Measurements from ENCODE around the gene COL24A1. TPM values are rescaled to one million over a fixed set of nuclear protein-coding genes. Genes with fewer than 3 reads are reported as not detected.

Gene COL24A1
- total RNA-seq, 1 donor from 2014 or later: 1.1 TPM

- intact Hi-C loops (cut with DNase I): no loop called here
- TF ChIP-seq CTCF (IDR thresholded peaks at IDR 0.05): no peak
- H3K27me3 ChIP-seq (ENCODE audit: low read depth): no peaks in the 10 kb centered on the region
- H3K4me1 ChIP-seq: no peaks in the 10 kb centered on the region
- ATAC-seq (no peak), DNase-seq (no peak)
- H3K36me3 ChIP-seq: no peaks in the 10 kb centered on the region
- no peaks in the 10 kb centered on the region for H3K9me3 ChIP-seq
- H3K27ac ChIP-seq: no peak overlapping the region
- no peak overlapping the region for H3K4me3 ChIP-seq
These were observed 88.3 kb downstream of the COL24A1 start for GRCh38 chr1:86068271-86068721.

- no peaks in the 10 kb centered on the region for H3K9me3 ChIP-seq
- H3K4me3 ChIP-seq: no peak overlapping the region
- H3K36me3 ChIP-seq: no peaks in the 10 kb centered on the region
- H3K27me3 ChIP-seq (ENCODE audit: low read depth): no peaks in the 10 kb centered on the region
- intact Hi-C loops (cut with DNase I): no loop called here
- H3K27ac ChIP-seq: no peak overlapping the region
- no peak for ATAC-seq
- no peak for TF ChIP-seq CTCF (IDR thresholded peaks at IDR 0.05)
- no peaks in the 10 kb centered on the region for H3K4me1 ChIP-seq
- no peak for DNase-seq
These were observed 88.9 kb downstream of the COL24A1 start for GRCh38 chr1:86067626-86068025.

GRCh38 chr1:86064899-86065298, 91.7 kb downstream of the COL24A1 start:
- H3K4me1 ChIP-seq: no peaks in the 10 kb centered on the region
- H3K9me3 ChIP-seq: no peaks in the 10 kb centered on the region
- DNase-seq: no peak
- intact Hi-C loops (cut with DNase I): no loop called here
- no peak overlapping the region for H3K27ac ChIP-seq
- TF ChIP-seq CTCF (IDR thresholded peaks at IDR 0.05): no peak
- H3K27me3 ChIP-seq (ENCODE audit: low read depth): no peaks in the 10 kb centered on the region
- H3K4me3 ChIP-seq: no peak overlapping the region
- no peaks in the 10 kb centered on the region for H3K36me3 ChIP-seq
- no peak for ATAC-seq

GRCh38 chr1:86063721-86064120, 92.9 kb downstream of the COL24A1 start:
- H3K27ac ChIP-seq: no peak overlapping the region
- no peak for TF ChIP-seq CTCF (IDR thresholded peaks at IDR 0.05)
- H3K4me1 ChIP-seq: no peaks in the 10 kb centered on the region
- H3K36me3 ChIP-seq: no peaks in the 10 kb centered on the region
- intact Hi-C loops (cut with DNase I): no loop called here
- ATAC-seq (no peak), DNase-seq (no peak)
- no peaks in the 10 kb centered on the region for H3K27me3 ChIP-seq (ENCODE audit: low read depth)
- H3K9me3 ChIP-seq: no peaks in the 10 kb centered on the region
- H3K4me3 ChIP-seq: no peak overlapping the region

- Histone ChIP-seq H3K4me1 (no peaks in the 10 kb centered on the region), H3K27me3 (ENCODE audit: low read depth) (no peaks in the 10 kb centered on the region), H3K36me3 (no peaks in the 10 kb centered on the region), H3K4me3 (no peak overlapping the region), H3K9me3 (no peaks in the 10 kb centered on the region), H3K27ac (no peak overlapping the region)
- DNase-seq (no peak), ATAC-seq (no peak)
- no peak for TF ChIP-seq CTCF (IDR thresholded peaks at IDR 0.05)
- intact Hi-C loops (cut with DNase I): no loop called here
These were observed 94.1 kb downstream of the COL24A1 start for GRCh38 chr1:86062453-86062852.

- H3K9me3 ChIP-seq: no peaks in the 10 kb centered on the region
- H3K36me3 ChIP-seq: no peaks in the 10 kb centered on the region
- no peak for ATAC-seq
- no peak overlapping the region for H3K27ac ChIP-seq
- no peaks in the 10 kb centered on the region for H3K27me3 ChIP-seq (ENCODE audit: low read depth)
- intact Hi-C loops (cut with DNase I): no loop called here
- DNase-seq: no peak
- H3K4me3 ChIP-seq: no peak overlapping the region
- TF ChIP-seq CTCF (IDR thresholded peaks at IDR 0.05): no peak
- H3K4me1 ChIP-seq: no peaks in the 10 kb centered on the region
These were observed 95.0 kb downstream of the COL24A1 start for GRCh38 chr1:86061551-86061990.
